ENCODE results near the gene CFAP141.
A peak's percentile ranks its signal among the peaks of the same experiment; 100 is the strongest.
"Not testable (repeated sequence)": the region's sequence is repeated elsewhere in the genome, so short reads cannot be mapped to it uniquely, and the experiment has no call there.

The CFAP141 gene

GRCh38 chr1:154206196-154206595, at the start of gene CFAP141:
TSS of gene CFAP141 (minus strand) at chr1:154206333. CDS start at chr1:154206307, 26 bp downstream.
- no peak for DNase-seq

GRCh38 chr1:154253671-154254070, 47.5 kb upstream of the CFAP141 start:
- DNase-seq: no peak

GRCh38 chr1:154241703-154242351, 35.7 kb upstream of the CFAP141 start:
- no peak for DNase-seq

- DNase-seq: no peak
Measured at GRCh38 chr1:154240294-154240833, 34.2 kb upstream of the CFAP141 start.

GRCh38 chr1:154239491-154239890, 33.4 kb upstream of the CFAP141 start:
- no peak for DNase-seq

- DNase-seq: no peak
Measured at GRCh38 chr1:154237880-154238506, 31.9 kb upstream of the CFAP141 start.

GRCh38 chr1:154237435-154237834, 31.3 kb upstream of the CFAP141 start:
- DNase-seq: no peak

GRCh38 chr1:154236855-154237254, 30.7 kb upstream of the CFAP141 start:
- no peak for DNase-seq

GRCh38 chr1:154233127-154233526, 27.0 kb upstream of the CFAP141 start:
- DNase-seq: not testable (repeated sequence)

- not testable (repeated sequence) for DNase-seq
Measured at GRCh38 chr1:154231112-154231511, 25.0 kb upstream of the CFAP141 start.

GRCh38 chr1:154225370-154225769, 19.2 kb upstream of the CFAP141 start:
- DNase-seq: no peak

GRCh38 chr1:154223621-154224020, 17.5 kb upstream of the CFAP141 start:
- no peak for DNase-seq

- DNase-seq: no peak
Measured at GRCh38 chr1:154222918-154223317, 16.8 kb upstream of the CFAP141 start.

- DNase-seq: no peak
Measured at GRCh38 chr1:154222518-154222917, 16.4 kb upstream of the CFAP141 start.

GRCh38 chr1:154221278-154222001, 15.3 kb upstream of the CFAP141 start:
- DNase-seq: peak in 41 of 58 donors; percentile 1 to 76 (median 53)

GRCh38 chr1:154220970-154221277, 14.8 kb upstream of the CFAP141 start:
- DNase-seq: peak in 12 of 58 donors; percentile 42 to 76 (median 64)

GRCh38 chr1:154220071-154220969, 14.2 kb upstream of the CFAP141 start, which contains the start of gene UBAP2L:
TSS of gene UBAP2L (plus strand) at chr1:154220955. CDS start at chr1:154225124, 4,169 bp downstream.
- DNase-seq: peak; percentile 94 to 100 (median 99)

GRCh38 chr1:154219541-154219940, 13.4 kb upstream of the CFAP141 start:
- no peak for DNase-seq

- no peak for DNase-seq
Measured at GRCh38 chr1:154218545-154218944, 12.4 kb upstream of the CFAP141 start.

- no peak for DNase-seq
Measured at GRCh38 chr1:154213274-154213673, 7.1 kb upstream of the CFAP141 start.

- DNase-seq: no peak
Measured at GRCh38 chr1:154212083-154212482, 6.0 kb upstream of the CFAP141 start.

Measured in anterior cingulate cortex (tissue), 58 donors.